ENCODE data around the gene CRYGB. TPM values are rescaled to one million over a fixed set of nuclear protein-coding genes. Genes with fewer than 3 reads are reported as not detected.

CRYGB gene
- total RNA-seq, 1 experiment from 2014 or later: not detected

- DNase-seq: peak; percentile 80
- H3T11ph ChIP-seq (ENCODE audit: low read length): no peak overlapping the region
- H3K9me3 Mint-ChIP-seq: no peaks in the 10 kb centered on the region
- no peaks in the 10 kb centered on the region for H3K23me2 ChIP-seq (ENCODE audit: insufficient read length, low read depth, low read length, poor library complexity, severe bottlenecking)
- no peak overlapping the region for H2AFZ ChIP-seq (ENCODE audit: low read length)
- no peaks in the 10 kb centered on the region for H3K79me1 ChIP-seq (ENCODE audit: insufficient read depth, low read depth, low read length, poor library complexity, severe bottlenecking)
- no peak overlapping the region for H3K4me2 ChIP-seq (ENCODE audit: insufficient read depth, insufficient read length, low read length)
- H3K27ac ChIP-seq (ENCODE audit: insufficient read length, low read depth, low read length): no peak overlapping the region
- H2AK5ac ChIP-seq (ENCODE audit: insufficient read length, low read length): no peak overlapping the region
- H4K5ac ChIP-seq (ENCODE audit: insufficient read length, low read depth, low read length): no peak overlapping the region
- H3K27me3 ChIP-seq (ENCODE audit: insufficient read depth, low read length): no peaks in the 10 kb centered on the region
- no peaks in the 10 kb centered on the region; the same call in 1 of the 2 replicates for H3K27me3 Mint-ChIP-seq (ENCODE audit: low read depth)
- no peak overlapping the region for H3K23ac ChIP-seq (ENCODE audit: insufficient read length, low read depth, low read length)
- no peak overlapping the region for H3K56ac ChIP-seq (ENCODE audit: insufficient read length, low read depth, low read length)
- peak overlapping the region in 1 of 3 experiments; percentile 59; a peak in 1 of 7 replicates for H3K27ac Mint-ChIP-seq
- peaks cover 2 to 18% of the 10 kb centered on the region in 2 experiments; a peak in 3 of 4 replicates for H3K4me1 Mint-ChIP-seq
- H2BK20ac ChIP-seq (ENCODE audit: low read depth, low read length, poor library complexity, severe bottlenecking): no peak overlapping the region
- peak; percentile 90 for TF ChIP-seq CTCF (conservative IDR thresholded peaks at IDR 0.05)
- H2BK15ac ChIP-seq (ENCODE audit: low read depth, low read length): no peak overlapping the region
- H2BK5ac ChIP-seq (ENCODE audit: insufficient read length, low read length): no peak overlapping the region
- no peak overlapping the region; a peak in 1 of 5 replicates for H3K4me3 Mint-ChIP-seq
- H3K36me3 Mint-ChIP-seq (ENCODE audit: insufficient read depth in 1 of 3, low read depth in 3 of 3): no peaks in the 10 kb centered on the region
- H3K4me1 ChIP-seq (ENCODE audit: insufficient read depth, low read length): no peaks in the 10 kb centered on the region
- H2BK120ac ChIP-seq (ENCODE audit: low read depth, low read length, poor library complexity, severe bottlenecking): no peak overlapping the region
- no peak overlapping the region for H3K18ac ChIP-seq (ENCODE audit: insufficient read length, low read depth, low read length)
- H4K20me1 ChIP-seq (ENCODE audit: control insufficient read depth, insufficient read depth, insufficient read length): no peaks in the 10 kb centered on the region
- H2BK12ac ChIP-seq (ENCODE audit: insufficient read length, low read depth, low read length): no peak overlapping the region
- H3K9me3 ChIP-seq (ENCODE audit: control insufficient read depth, low read depth, low read length): no peaks in the 10 kb centered on the region
- H3K14ac ChIP-seq (ENCODE audit: insufficient read depth, low read length): no peak overlapping the region
- H3K4ac ChIP-seq (ENCODE audit: low read depth, low read length): no peak overlapping the region
- no peak overlapping the region for H4K8ac ChIP-seq (replicated peaks; ENCODE audit: insufficient read length, low read depth, low read length)
- no CpG with 5 or more reads among the region's 21 CpGs for WGBS (ENCODE audit: extremely low coverage, insufficient read length, low lambda C conversion rate)
- H3K79me2 ChIP-seq (ENCODE audit: insufficient read depth, low read length): no peaks in the 10 kb centered on the region
- H3K9ac ChIP-seq (ENCODE audit: extremely low read depth, insufficient read length, low read length): no peak overlapping the region
- no peak overlapping the region for H4K91ac ChIP-seq (ENCODE audit: insufficient read length, low read depth, low read length)
These were observed 29.3 kb upstream of the CRYGB start for GRCh38 chr2:208175069-208175839.

All from H9 (cell line).